Neuronal stem cell (in vitro differentiated cells): ENCODE data around the gene TUBB4B.

ENCODE experiments used
- DNase-seq: peaks from one replicate; pipeline ENCODE4 v3.0.0-alpha.2; 2013; ENCODE audit warnings: low spot score
- H2AFZ ChIP-seq: one replicate; pipeline ENCODE4 v1.6.1; 2013; ENCODE audit warnings: mild to moderate bottlenecking, low read length, inconsistent platforms
- H2AK5ac ChIP-seq: 2 replicates; pipeline ENCODE4 v1.6.1; 2013; ENCODE audit warnings: low read depth, mild to moderate bottlenecking, inconsistent platforms, low read length, moderate library complexity, mixed read lengths
- H2BK120ac ChIP-seq: 2 replicates; pipeline ENCODE4 v1.6.1; 2013; ENCODE audit warnings: low read depth, mild to moderate bottlenecking, inconsistent platforms, low read length, moderate library complexity, mixed read lengths
- H2BK12ac ChIP-seq: one replicate; pipeline ENCODE4 v1.6.1; 2013; ENCODE audit warnings: low read length, inconsistent platforms
- H2BK15ac ChIP-seq: 2 replicates; pipeline ENCODE4 v1.6.1; 2013; ENCODE audit warnings: mild to moderate bottlenecking, low read length, inconsistent platforms, mixed read lengths
- H2BK5ac ChIP-seq: one replicate; pipeline ENCODE4 v1.6.1; 2013; ENCODE audit warnings: inconsistent platforms, mild to moderate bottlenecking, low read length, moderate library complexity
- H3K14ac ChIP-seq: one replicate; pipeline ENCODE4 v1.6.1; 2013; ENCODE audit warnings: low read length, inconsistent platforms
- H3K18ac ChIP-seq: 2 replicates; pipeline ENCODE4 v1.6.1; 2013; ENCODE audit warnings: low read length, inconsistent platforms
- H3K23ac ChIP-seq: 2 replicates; pipeline ENCODE4 v1.6.1; 2013; ENCODE audit warnings: low read depth, mild to moderate bottlenecking, mixed read lengths, low read length, inconsistent platforms; ENCODE audit not compliant: poor library complexity
- H3K27ac ChIP-seq: replicated peaks from 3 replicates; pipeline ENCODE4 v1.5.1; 2013; ENCODE audit warnings: low read length, inconsistent platforms
- H3K27me3 ChIP-seq, 3 experiments: 2 replicates each; pipeline ENCODE4 v1.6.1; 2013; ENCODE audit warnings: low read length in 3 of 3, mild to moderate bottlenecking in 2 of 3, inconsistent platforms in 1 of 3, low read depth in 1 of 3, mixed read lengths in 1 of 3, moderate library complexity in 1 of 3; ENCODE audit not compliant: control insufficient read depth in 3 of 3, insufficient read depth in 3 of 3
- H3K36me3 ChIP-seq, 2 donors: replicated peaks in 1 of 2; 2 replicates each; pipeline ENCODE4 v1.6.1; 2013; ENCODE audit warnings: low read length in 2 of 2; ENCODE audit not compliant: control insufficient read depth in 2 of 2, insufficient read depth in 2 of 2
- H3K4ac ChIP-seq: 2 replicates; pipeline ENCODE4 v1.6.1; 2013; ENCODE audit warnings: inconsistent platforms, mild to moderate bottlenecking, low read length, moderate library complexity
- H3K4me1 ChIP-seq, 2 donors: 1 replicate in 1 of 2; 2 replicates in 1 of 2; pipeline ENCODE4 v1.6.1; 2013; ENCODE audit warnings: low read length in 2 of 2, low read depth in 1 of 2; ENCODE audit not compliant: control insufficient read depth in 2 of 2, insufficient read depth in 1 of 2
- H3K4me2 ChIP-seq: one replicate; pipeline ENCODE4 v1.6.1; 2013; ENCODE audit warnings: mild to moderate bottlenecking, low read length, inconsistent platforms; ENCODE audit not compliant: insufficient read depth, poor library complexity, severe bottlenecking
- H3K4me3 ChIP-seq, 2 donors: 2 replicates each; pipeline ENCODE4 v1.5.1; 2013; ENCODE audit warnings: low read length in 2 of 2, mild to moderate bottlenecking in 2 of 2, inconsistent platforms in 1 of 2, moderate library complexity in 1 of 2
- H3K79me1 ChIP-seq: one replicate; pipeline ENCODE4 v1.6.1; 2013; ENCODE audit warnings: low read depth, mild to moderate bottlenecking, inconsistent platforms, low read length, moderate library complexity
- H3K9ac ChIP-seq: one replicate; pipeline ENCODE4 v1.6.1; 2013; ENCODE audit warnings: mild to moderate bottlenecking, low read depth, low read length, inconsistent platforms; ENCODE audit not compliant: poor library complexity
- H3K9me3 ChIP-seq, 2 donors: replicated peaks in 1 of 2; 2 replicates each; pipeline versions ENCODE3 to v1.6.1; 2013; ENCODE audit warnings: low read length in 2 of 2, mild to moderate bottlenecking in 2 of 2, inconsistent platforms in 1 of 2, low read depth in 1 of 2, mixed read lengths in 1 of 2, moderate library complexity in 1 of 2; ENCODE audit not compliant: control insufficient read depth in 2 of 2, insufficient read depth in 1 of 2
- H4K8ac ChIP-seq: one replicate; pipeline ENCODE4 v1.6.1; 2013; ENCODE audit warnings: low read depth, mild to moderate bottlenecking, inconsistent platforms, low read length, moderate library complexity
- H4K91ac ChIP-seq: one replicate; pipeline ENCODE4 v1.6.1; 2013; ENCODE audit warnings: low read length, low read depth, mild to moderate bottlenecking, inconsistent platforms; ENCODE audit not compliant: poor library complexity
- WGBS, 2 donors: extraction: QIAGEN DNeasy Blood & Tissue Kit; methylation state at CpG; one replicate each; pipeline ENCODE4 v1.1.7; 2013; ENCODE audit warnings: missing lambda C conversion rate in 2 of 2, mixed read lengths in 1 of 2; ENCODE audit not compliant: insufficient read length in 2 of 2, insufficient replicate concordance in 1 of 2; ENCODE audit errors: extremely low coverage in 2 of 2; 5-methylcytosine and 5-hydroxymethylcytosine counted together

The TUBB4B gene

GRCh38 chr9:137273095-137273490, 32.0 kb downstream of the TUBB4B start:
- no peak overlapping the region for H2BK12ac ChIP-seq
- WGBS, 2 donors, result no CpG with 5 or more reads among the region's 13 CpGs

GRCh38 chr9:137273611-137274320, 32.7 kb downstream of the TUBB4B start:
- Histone ChIP-seq H3K14ac (no peak overlapping the region), H3K4me1 (peaks cover 11 to 18% of the 10 kb centered on the region in 2 donors), H2AFZ (no peak overlapping the region), H3K23ac (no peak overlapping the region), H2AK5ac (no peak overlapping the region), H2BK12ac (no peak overlapping the region), H3K27ac (no peak overlapping the region), H4K8ac (peak overlapping the region; percentile 82), H3K9ac (peak overlapping the region; percentile 79), H3K36me3 (peaks cover 25 to 46% of the 10 kb centered on the region in 2 donors), H3K4me3 (peak overlapping the region in 1 of 2 donors; percentile 61), H3K4me2 (no peak overlapping the region), H2BK15ac (no peak overlapping the region), H3K9me3 (peaks cover 0 to under 1% of the 10 kb centered on the region in 2 donors), H2BK120ac (no peak overlapping the region), H4K91ac (peak overlapping the region; percentile 53), H2BK5ac (no peak overlapping the region), H3K79me1 (peaks cover 4% of the 10 kb centered on the region), H3K27me3 (peaks cover 0 to 10% (median under 1%) of the 10 kb centered on the region in 3 experiments), H3K18ac (no peak overlapping the region), H3K4ac (no peak overlapping the region)
- DNase-seq, result no peak
- no CpG with 5 or more reads among the region's 15 CpGs for WGBS, 2 donors

More at GRCh38 chr9:137273095-137273490, 32.0 kb downstream of the TUBB4B start:
- Histone ChIP-seq H3K18ac (no peak overlapping the region), H4K8ac (no peak overlapping the region), H2AFZ (no peak overlapping the region), H3K4me2 (no peak overlapping the region), H2BK15ac (no peak overlapping the region), H3K23ac (no peak overlapping the region), H4K91ac (no peak overlapping the region), H3K4me1 (peaks cover 11 to 18% of the 10 kb centered on the region in 2 donors), H3K27ac (no peak overlapping the region), H2AK5ac (no peak overlapping the region), H3K9ac (no peak overlapping the region), H3K9me3 (no peaks in the 10 kb centered on the region), H3K27me3 (peaks cover 0 to 4% (median 0%) of the 10 kb centered on the region in 3 experiments), H3K4me3 (no peak overlapping the region), H2BK120ac (no peak overlapping the region), H3K36me3 (peaks cover 26 to 53% of the 10 kb centered on the region in 2 donors), H2BK5ac (peak overlapping the region; percentile 53), H3K14ac (no peak overlapping the region), H3K4ac (no peak overlapping the region), H3K79me1 (peaks cover 4% of the 10 kb centered on the region)
- DNase-seq, result no peak

- H3K4ac ChIP-seq, result peak overlapping the region; percentile 66
These were observed 34.1 kb downstream of the TUBB4B start for GRCh38 chr9:137275203-137275587.

More at GRCh38 chr9:137275203-137275587, 34.1 kb downstream of the TUBB4B start:
- Histone ChIP-seq H3K9me3 (peaks cover 3 to 12% of the 10 kb centered on the region in 2 donors), H3K18ac (no peak overlapping the region), H2BK15ac (peak overlapping the region; percentile 85), H4K8ac (no peak overlapping the region), H2AK5ac (peak overlapping the region; percentile 86), H2AFZ (no peak overlapping the region), H3K4me1 (peaks cover 11 to 18% of the 10 kb centered on the region in 2 donors), H3K4me2 (no peak overlapping the region), H3K4me3 (no peak overlapping the region), H3K9ac (no peak overlapping the region), H3K36me3 (peaks cover 25 to 33% of the 10 kb centered on the region in 2 donors), H2BK120ac (no peak overlapping the region), H3K27me3 (peaks cover 0 to 24% (median 9%) of the 10 kb centered on the region in 3 experiments), H3K23ac (peak overlapping the region; percentile 73), H3K14ac (peak overlapping the region; percentile 21), H3K27ac (peak overlapping the region; percentile 22), H2BK12ac (no peak overlapping the region), H3K79me1 (peaks cover 9% of the 10 kb centered on the region), H4K91ac (no peak overlapping the region), H2BK5ac (peak overlapping the region; percentile 39)
- DNase-seq, result no peak
- WGBS, 2 donors, result no CpG with 5 or more reads among the region's 10 CpGs
